ENCODE results near the gene KCTD3. TPM values are rescaled to one million over a fixed set of nuclear protein-coding genes. Genes with fewer than 3 reads are reported as not detected.

The KCTD3 gene
- total RNA-seq, 2 experiments from 2014 or later, result 1.5 TPM

DNA sequence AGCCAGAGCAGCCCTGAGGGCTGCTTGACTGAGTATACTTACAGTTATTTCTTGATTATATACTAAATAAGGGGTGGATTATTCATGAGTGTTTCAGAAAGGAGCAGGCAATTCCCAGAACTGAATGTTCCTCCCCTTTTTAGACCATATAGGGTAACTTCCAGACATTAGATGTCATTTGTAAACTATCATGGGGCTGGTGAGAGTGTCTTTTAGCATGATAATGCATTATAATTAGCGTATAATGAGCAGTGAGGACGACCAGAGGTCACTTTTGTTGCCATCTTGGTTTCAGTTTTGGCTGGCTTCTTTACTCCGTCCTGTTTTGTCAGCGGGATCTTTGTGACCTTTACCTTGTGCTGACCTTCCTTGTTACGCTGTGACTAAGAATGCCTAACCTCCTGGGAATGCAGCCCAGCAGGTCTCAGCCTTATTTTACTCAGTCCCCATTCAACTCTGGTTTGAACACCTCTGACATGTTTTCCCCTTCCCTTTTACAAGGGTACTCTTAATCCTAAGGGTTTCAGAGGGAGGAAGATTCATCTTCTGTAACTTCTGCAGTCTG is 16.2 kb downstream of the KCTD3 start:
- POLR2A ChIA-PET, result no interaction called here
- no peak for DNase-seq
- Mint-ChIP-seq H3K9me3 (peaks cover 7% of the 10 kb centered on the region), H3K36me3 (ENCODE audit: low read depth) (peaks cover 4% of the 10 kb centered on the region), H3K4me1 (ENCODE audit: low read depth) (no peaks in the 10 kb centered on the region), H3K27ac (no peak overlapping the region), H3K27me3 (no peaks in the 10 kb centered on the region), H3K4me3 (no peak overlapping the region)
- intact Hi-C loops (cut with micrococcal nuclease), result no loop called here
- ATAC-seq, result no peak
- TF ChIP-seq, protein P1, sequence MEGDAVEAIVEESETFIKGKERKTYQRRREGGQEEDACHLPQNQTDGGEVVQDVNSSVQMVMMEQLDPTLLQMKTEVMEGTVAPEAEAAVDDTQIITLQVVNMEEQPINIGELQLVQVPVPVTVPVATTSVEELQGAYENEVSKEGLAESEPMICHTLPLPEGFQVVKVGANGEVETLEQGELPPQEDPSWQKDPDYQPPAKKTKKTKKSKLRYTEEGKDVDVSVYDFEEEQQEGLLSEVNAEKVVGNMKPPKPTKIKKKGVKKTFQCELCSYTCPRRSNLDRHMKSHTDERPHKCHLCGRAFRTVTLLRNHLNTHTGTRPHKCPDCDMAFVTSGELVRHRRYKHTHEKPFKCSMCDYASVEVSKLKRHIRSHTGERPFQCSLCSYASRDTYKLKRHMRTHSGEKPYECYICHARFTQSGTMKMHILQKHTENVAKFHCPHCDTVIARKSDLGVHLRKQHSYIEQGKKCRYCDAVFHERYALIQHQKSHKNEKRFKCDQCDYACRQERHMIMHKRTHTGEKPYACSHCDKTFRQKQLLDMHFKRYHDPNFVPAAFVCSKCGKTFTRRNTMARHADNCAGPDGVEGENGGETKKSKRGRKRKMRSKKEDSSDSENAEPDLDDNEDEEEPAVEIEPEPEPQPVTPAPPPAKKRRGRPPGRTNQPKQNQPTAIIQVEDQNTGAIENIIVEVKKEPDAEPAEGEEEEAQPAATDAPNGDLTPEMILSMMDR (IDR thresholded peaks at IDR 0.05), result no peak
- CTCF ChIA-PET, result no interaction called here

DNA sequence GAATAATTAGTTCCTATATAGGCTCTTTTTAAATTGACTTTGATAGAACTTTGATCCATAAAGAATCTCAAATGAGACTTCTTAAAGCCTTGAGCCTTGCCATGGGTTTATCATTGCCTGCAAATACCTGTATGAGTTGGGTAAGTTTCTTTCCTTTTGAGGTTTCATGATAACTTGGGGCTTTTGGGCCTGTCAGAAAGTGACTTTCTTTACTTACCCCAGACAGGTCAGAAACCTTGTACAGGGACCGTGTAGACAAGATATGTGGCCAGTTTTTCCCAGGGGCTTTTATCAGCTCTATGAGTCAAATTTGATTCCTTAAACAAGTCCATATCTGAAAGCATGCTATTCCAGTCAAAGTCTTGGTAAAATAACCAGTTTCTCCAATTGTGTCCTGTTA is 17.3 kb downstream of the KCTD3 start:
- CTCF ChIA-PET, result no interaction called here
- peaks cover 4% of the 10 kb centered on the region for H3K36me3 Mint-ChIP-seq (ENCODE audit: low read depth)
- intact Hi-C loops (cut with micrococcal nuclease), result no loop called here
- H3K4me3 Mint-ChIP-seq, result no peak overlapping the region
- H3K27me3 Mint-ChIP-seq, result no peaks in the 10 kb centered on the region
- TF ChIP-seq, protein P1 (IDR thresholded peaks at IDR 0.05), result no peak
- no peaks in the 10 kb centered on the region for H3K4me1 Mint-ChIP-seq (ENCODE audit: low read depth)
- no peak for DNase-seq
- H3K27ac Mint-ChIP-seq, result no peak overlapping the region
- peaks cover 7% of the 10 kb centered on the region for H3K9me3 Mint-ChIP-seq
- POLR2A ChIA-PET, result no interaction called here
- ATAC-seq, result no peak

DNA sequence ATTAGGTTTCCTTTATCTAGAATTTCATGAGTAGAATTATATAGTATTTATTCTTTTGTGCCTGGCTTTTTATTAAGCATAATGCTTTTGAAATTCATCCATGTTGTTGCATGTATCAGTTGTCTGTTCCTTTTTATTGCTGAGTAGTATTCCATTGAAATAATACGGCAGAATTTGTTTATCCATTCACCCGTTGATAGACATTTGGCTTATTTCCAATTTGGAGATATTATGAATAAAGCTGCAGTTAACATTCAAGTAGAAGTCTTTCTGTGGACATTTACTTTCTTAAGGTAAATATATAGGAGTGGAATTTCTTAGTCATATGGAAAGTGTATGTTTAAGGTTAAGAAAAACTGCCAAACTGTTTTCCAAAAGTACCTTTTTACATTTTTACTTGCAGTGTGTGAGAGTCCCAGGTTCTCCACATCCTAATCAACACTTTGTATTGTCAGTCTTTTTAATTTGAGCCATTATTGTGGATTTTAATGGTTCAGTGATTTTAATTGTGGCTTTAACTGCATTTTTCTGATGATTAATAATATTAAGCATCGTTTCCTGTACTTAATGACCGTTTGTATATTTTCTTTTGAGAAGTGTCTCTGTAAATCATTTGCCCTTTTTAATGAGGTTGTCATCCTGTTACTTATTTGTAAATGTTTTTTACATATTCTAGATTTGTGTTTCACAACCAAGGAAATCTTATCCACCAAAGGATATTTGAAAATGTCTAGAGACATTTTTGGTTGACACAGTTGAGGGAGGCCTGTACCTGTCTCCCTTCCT is 22.7 kb downstream of the KCTD3 start:
- no peak for DNase-seq
- CTCF ChIA-PET, result no interaction called here
- POLR2A ChIA-PET, result no interaction called here
- no peak overlapping the region for H3K27ac Mint-ChIP-seq
- H3K4me3 Mint-ChIP-seq, result no peak overlapping the region
- no peaks in the 10 kb centered on the region for H3K4me1 Mint-ChIP-seq (ENCODE audit: low read depth)
- ATAC-seq, result no peak
- TF ChIP-seq, protein P1 (IDR thresholded peaks at IDR 0.05), result no peak
- peaks cover 4% of the 10 kb centered on the region for H3K36me3 Mint-ChIP-seq (ENCODE audit: low read depth)
- peaks cover 6% of the 10 kb centered on the region for H3K9me3 Mint-ChIP-seq
- H3K27me3 Mint-ChIP-seq, result no peaks in the 10 kb centered on the region
- intact Hi-C loops (cut with micrococcal nuclease), result no loop called here

DNA sequence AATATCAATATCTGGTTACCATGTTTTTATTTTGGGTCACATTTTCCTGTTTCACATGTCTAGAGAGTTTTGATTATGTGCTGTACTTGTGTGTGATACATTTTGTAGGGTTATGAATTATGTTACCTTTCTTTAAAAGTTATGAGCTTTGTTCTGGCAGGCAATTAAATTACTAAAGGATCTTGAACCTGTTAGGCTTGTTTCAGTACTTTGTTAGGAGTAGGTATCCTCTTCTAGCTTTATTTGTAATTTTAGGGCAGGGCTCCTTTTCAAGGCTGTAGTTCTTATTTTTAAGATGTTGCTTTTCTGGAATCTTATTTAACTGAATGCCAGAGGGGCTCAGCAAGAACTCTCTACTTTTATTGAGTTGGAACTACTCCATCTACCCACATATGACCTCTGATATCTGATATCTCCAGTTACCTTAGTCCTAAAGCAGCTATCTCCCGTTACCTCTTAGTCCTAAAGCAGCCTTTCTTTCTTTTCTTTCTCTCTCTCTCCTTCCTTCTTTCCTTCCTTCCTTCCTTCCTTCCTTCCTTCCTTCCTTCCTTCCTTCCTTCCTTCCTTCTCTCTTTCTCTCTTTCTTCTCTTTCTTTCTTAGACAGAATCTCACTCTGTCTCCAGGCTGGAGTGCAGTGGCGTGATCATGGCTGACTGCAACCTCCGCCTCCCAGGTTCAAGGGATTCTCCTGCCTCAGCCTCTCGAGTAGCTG is 23.8 kb downstream of the KCTD3 start:
- Mint-ChIP-seq H3K9me3 (peaks cover 2% of the 10 kb centered on the region), H3K4me1 (ENCODE audit: low read depth) (no peaks in the 10 kb centered on the region), H3K36me3 (ENCODE audit: low read depth) (peaks cover 4% of the 10 kb centered on the region), H3K27me3 (no peaks in the 10 kb centered on the region), H3K27ac (no peak overlapping the region), H3K4me3 (no peak overlapping the region)
- ChIA-PET POLR2A (no interaction called here), CTCF (no interaction called here)
- TF ChIP-seq, protein P1 (IDR thresholded peaks at IDR 0.05), result no peak
- intact Hi-C loops (cut with micrococcal nuclease), result no loop called here
- ATAC-seq, result no peak
- no peak for DNase-seq

DNA sequence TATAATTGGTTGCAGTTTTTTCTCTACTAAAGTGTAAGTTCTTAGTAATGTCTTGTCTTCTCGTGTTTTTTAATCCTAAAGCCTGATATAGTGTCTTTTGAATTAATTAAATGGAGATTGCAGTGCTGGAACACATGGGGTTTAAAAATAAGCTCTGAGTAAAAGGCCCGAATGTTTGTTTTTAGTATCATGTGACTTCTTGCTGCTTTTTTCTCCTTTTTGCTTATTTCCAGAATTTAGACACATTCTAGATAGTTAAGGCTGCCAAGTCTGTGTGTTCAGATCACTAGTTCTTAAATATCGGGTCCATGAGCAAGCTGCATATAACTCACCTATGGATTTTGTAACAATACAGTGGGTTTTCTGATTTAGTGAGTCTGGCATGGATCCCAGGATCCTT is 27.5 kb downstream of the KCTD3 start:
- H3K4me3 Mint-ChIP-seq, result no peak overlapping the region
- H3K36me3 Mint-ChIP-seq (ENCODE audit: low read depth), result peaks cover under 1% of the 10 kb centered on the region
- ChIA-PET CTCF (no interaction called here), POLR2A (no interaction called here)
- no peak overlapping the region for H3K27ac Mint-ChIP-seq
- intact Hi-C loops (cut with micrococcal nuclease), result no loop called here
- no peaks in the 10 kb centered on the region for H3K4me1 Mint-ChIP-seq (ENCODE audit: low read depth)
- peaks cover 2% of the 10 kb centered on the region for H3K9me3 Mint-ChIP-seq
- ATAC-seq (no peak), DNase-seq (no peak)
- TF ChIP-seq, protein P1 (IDR thresholded peaks at IDR 0.05), result no peak
- no peaks in the 10 kb centered on the region for H3K27me3 Mint-ChIP-seq

Data from activated CD8-positive, alpha-beta T cell treated with anti-CD3 and anti-CD28 coated beads for 36 hours (primary cell).